ENCODE data around the gene GSAP. TPM values are rescaled to one million over a fixed set of nuclear protein-coding genes. Genes with fewer than 3 reads are reported as not detected.

GSAP gene
- total and polyA plus RNA-seq, 12 donors: 1.7 to 23.7 (median 7.9) TPM

- intact Hi-C loops (cut with DNase I): no loop called here
- Histone ChIP-seq H3K4me1 (peaks cover 0 to 6% (median 3%) of the 10 kb centered on the region in 9 donors), H3K4me3 (no peak overlapping the region), H3K27ac (no peak overlapping the region), H3K36me3 (peaks cover 0 to 29% (median 0%) of the 10 kb centered on the region in 9 donors), H3K9me3 (no peaks in the 10 kb centered on the region), H3K27me3 (no peaks in the 10 kb centered on the region)
- DNase-seq (no peak), ATAC-seq (no peak)
- 92 to 99% methylated on average over 5 of the region's 5 CpGs for WGBS, 2 donors
- no peak for TF ChIP-seq CTCF (IDR thresholded peaks at IDR 0.05)
These were observed 22.9 kb downstream of the GSAP start for GRCh38 chr7:77393261-77393660.

- DNase-seq (no peak), ATAC-seq (no peak)
- Histone ChIP-seq H3K36me3 (peaks cover 0 to 33% (median 0%) of the 10 kb centered on the region in 9 donors), H3K27me3 (no peaks in the 10 kb centered on the region), H3K4me3 (no peak overlapping the region), H3K27ac (peak overlapping the region in 1 of 10 donors; percentile 54), H3K9me3 (no peaks in the 10 kb centered on the region), H3K4me1 (peaks cover 0 to 23% (median 11%) of the 10 kb centered on the region in 9 donors)
- intact Hi-C loops (cut with DNase I): no loop called here
- TF ChIP-seq CTCF (IDR thresholded peaks at IDR 0.05): no peak
- 86 to 88% methylated on average over 2 of the region's 2 CpGs for WGBS, 2 donors
These were observed 24.9 kb downstream of the GSAP start for GRCh38 chr7:77391230-77391629.

- Histone ChIP-seq H3K27me3 (no peaks in the 10 kb centered on the region), H3K4me3 (no peak overlapping the region), H3K4me1 (peaks cover 0 to 25% (median 12%) of the 10 kb centered on the region in 9 donors), H3K27ac (peak overlapping the region in 1 of 10 donors; percentile 9), H3K36me3 (peaks cover 0 to 31% (median 0%) of the 10 kb centered on the region in 9 donors), H3K9me3 (no peaks in the 10 kb centered on the region)
- WGBS, 2 donors: 45 to 48% methylated on average over 5 of the region's 5 CpGs
- intact Hi-C loops (cut with DNase I): no loop called here
- no peak for DNase-seq
- no peak for TF ChIP-seq CTCF (IDR thresholded peaks at IDR 0.05)
- ATAC-seq: peak in 1 of 8 donors; percentile 34
These were observed 28.0 kb downstream of the GSAP start for GRCh38 chr7:77388055-77388641.

GRCh38 chr7:77386165-77386822 lies 29.9 kb downstream of the GSAP start:
- peak in 5 of 8 donors; percentile 29 to 81 (median 57) for ATAC-seq
- H3K27ac ChIP-seq: no peak overlapping the region
- peaks cover 0 to 41% (median 0%) of the 10 kb centered on the region in 9 donors for H3K36me3 ChIP-seq
- DNase-seq: no peak
- intact Hi-C loops (cut with DNase I): no loop called here
- H3K4me1 ChIP-seq: peaks cover 0 to 25% (median 12%) of the 10 kb centered on the region in 9 donors
- H3K9me3 ChIP-seq: no peaks in the 10 kb centered on the region
- 47 to 55% methylated on average over 7 of the region's 7 CpGs for WGBS, 2 donors
- H3K4me3 ChIP-seq: no peak overlapping the region
- TF ChIP-seq CTCF (IDR thresholded peaks at IDR 0.05): no peak
- H3K27me3 ChIP-seq: no peaks in the 10 kb centered on the region
